GM21529 (cell line): ENCODE data around the gene USP32.
"Not testable (repeated sequence)": the region's sequence is repeated elsewhere in the genome, so short reads cannot be mapped to it uniquely, and the experiment has no call there.

Experiments
- ATAC-seq: cut with Tn5 transposase; IDR thresholded peaks from one replicate; pipeline ENCODE4 v1.9.1; 2021; ENCODE audit not compliant: unreplicated experiment

USP32 gene

GRCh38 chr17:60186846-60187745, 204.8 kb downstream of the USP32 start:
- not testable (repeated sequence) for ATAC-seq

GRCh38 chr17:60186372-60186771, 205.6 kb downstream of the USP32 start:
- ATAC-seq: not testable (repeated sequence)

GRCh38 chr17:60180380-60180779, 211.6 kb downstream of the USP32 start:
- not testable (repeated sequence) for ATAC-seq

- not testable (repeated sequence) for ATAC-seq
Measured at GRCh38 chr17:60178180-60178579, 213.8 kb downstream of the USP32 start.

- ATAC-seq: not testable (repeated sequence)
Measured at GRCh38 chr17:60176763-60177162, 215.2 kb downstream of the USP32 start.

GRCh38 chr17:60174767-60175166, 217.2 kb downstream of the USP32 start:
- ATAC-seq: not testable (repeated sequence)

GRCh38 chr17:60174035-60174434, 217.9 kb downstream of the USP32 start:
- ATAC-seq: no peak

- ATAC-seq: no peak
Measured at GRCh38 chr17:60173304-60173819, 218.6 kb downstream of the USP32 start.

- no peak for ATAC-seq
Measured at GRCh38 chr17:60171753-60172079, 220.2 kb downstream of the USP32 start.

GRCh38 chr17:60170835-60171752, 220.8 kb downstream of the USP32 start:
- no peak for ATAC-seq

GRCh38 chr17:60169921-60170817, 221.8 kb downstream of the USP32 start:
- ATAC-seq: no peak

GRCh38 chr17:60168654-60169053, 223.3 kb downstream of the USP32 start:
- ATAC-seq: no peak

- no peak for ATAC-seq
Measured at GRCh38 chr17:60167065-60167741, 224.7 kb downstream of the USP32 start.

- no peak for ATAC-seq
Measured at GRCh38 chr17:60165971-60166370, 226.0 kb downstream of the USP32 start.

GRCh38 chr17:60165223-60165622, 226.7 kb downstream of the USP32 start:
- no peak for ATAC-seq

GRCh38 chr17:60164697-60165096, 227.2 kb downstream of the USP32 start:
- ATAC-seq: no peak

- no peak for ATAC-seq
Measured at GRCh38 chr17:60164164-60164563, 227.8 kb downstream of the USP32 start.

- no peak for ATAC-seq
Measured at GRCh38 chr17:60163108-60163784, 228.7 kb downstream of the USP32 start.

GRCh38 chr17:60161598-60162330, 230.2 kb downstream of the USP32 start:
- ATAC-seq: no peak
